ENCODE results near the gene RIN3. TPM values are rescaled to one million over a fixed set of nuclear protein-coding genes. Genes with fewer than 3 reads are reported as not detected.

RIN3 gene
- total RNA-seq, 1 donor from 2014 or later: 0.76 TPM

DNA sequence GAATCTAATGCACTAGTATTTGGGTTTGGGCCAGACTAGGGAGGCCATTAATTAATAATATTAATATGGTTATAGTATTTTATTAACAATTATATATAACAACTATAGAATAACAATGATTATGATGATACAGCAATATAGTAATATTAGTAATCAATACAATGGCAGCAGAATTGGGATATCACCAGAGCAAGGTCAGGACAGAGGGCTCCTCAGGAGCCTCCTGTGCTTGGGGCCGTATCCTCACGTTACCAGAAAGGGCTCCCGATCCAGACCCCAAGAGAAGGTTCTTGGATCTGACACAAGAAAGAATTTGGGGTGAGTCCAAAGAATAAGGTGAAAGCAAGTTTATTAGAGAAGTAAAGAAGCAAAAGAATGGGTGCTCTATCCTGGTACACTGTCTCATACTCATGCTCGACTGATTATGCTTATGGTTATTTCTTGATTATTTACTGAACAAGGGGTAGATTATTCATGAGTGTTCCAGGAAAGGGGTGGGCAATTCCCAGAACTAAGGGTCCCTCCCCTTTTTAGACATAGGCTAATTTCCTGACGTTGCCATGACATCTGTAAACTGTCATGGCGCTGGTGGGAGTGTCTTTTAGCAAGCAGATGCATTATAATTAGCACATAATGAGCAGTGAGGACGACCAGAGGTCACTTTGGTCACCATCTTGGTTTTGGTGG, 61.6 kb downstream of the RIN3 start:
- Mint-ChIP-seq H3K27me3 (ENCODE audit: unreplicated experiment) (peaks cover 3% of the 10 kb centered on the region), H3K4me1 (ENCODE audit: low read depth, unreplicated experiment) (no peaks in the 10 kb centered on the region), H3K27ac (ENCODE audit: unreplicated experiment) (no peak overlapping the region), H3K36me3 (ENCODE audit: unreplicated experiment) (no peaks in the 10 kb centered on the region), H3K9me3 (ENCODE audit: unreplicated experiment) (peaks cover 3% of the 10 kb centered on the region), H3K4me3 (ENCODE audit: unreplicated experiment) (no peak overlapping the region)
- TF ChIP-seq, protein P1, sequence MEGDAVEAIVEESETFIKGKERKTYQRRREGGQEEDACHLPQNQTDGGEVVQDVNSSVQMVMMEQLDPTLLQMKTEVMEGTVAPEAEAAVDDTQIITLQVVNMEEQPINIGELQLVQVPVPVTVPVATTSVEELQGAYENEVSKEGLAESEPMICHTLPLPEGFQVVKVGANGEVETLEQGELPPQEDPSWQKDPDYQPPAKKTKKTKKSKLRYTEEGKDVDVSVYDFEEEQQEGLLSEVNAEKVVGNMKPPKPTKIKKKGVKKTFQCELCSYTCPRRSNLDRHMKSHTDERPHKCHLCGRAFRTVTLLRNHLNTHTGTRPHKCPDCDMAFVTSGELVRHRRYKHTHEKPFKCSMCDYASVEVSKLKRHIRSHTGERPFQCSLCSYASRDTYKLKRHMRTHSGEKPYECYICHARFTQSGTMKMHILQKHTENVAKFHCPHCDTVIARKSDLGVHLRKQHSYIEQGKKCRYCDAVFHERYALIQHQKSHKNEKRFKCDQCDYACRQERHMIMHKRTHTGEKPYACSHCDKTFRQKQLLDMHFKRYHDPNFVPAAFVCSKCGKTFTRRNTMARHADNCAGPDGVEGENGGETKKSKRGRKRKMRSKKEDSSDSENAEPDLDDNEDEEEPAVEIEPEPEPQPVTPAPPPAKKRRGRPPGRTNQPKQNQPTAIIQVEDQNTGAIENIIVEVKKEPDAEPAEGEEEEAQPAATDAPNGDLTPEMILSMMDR (IDR thresholded peaks at IDR 0.05; ENCODE audit: partially characterized antibody, unreplicated experiment): no peak
- DNase-seq: no peak

DNA sequence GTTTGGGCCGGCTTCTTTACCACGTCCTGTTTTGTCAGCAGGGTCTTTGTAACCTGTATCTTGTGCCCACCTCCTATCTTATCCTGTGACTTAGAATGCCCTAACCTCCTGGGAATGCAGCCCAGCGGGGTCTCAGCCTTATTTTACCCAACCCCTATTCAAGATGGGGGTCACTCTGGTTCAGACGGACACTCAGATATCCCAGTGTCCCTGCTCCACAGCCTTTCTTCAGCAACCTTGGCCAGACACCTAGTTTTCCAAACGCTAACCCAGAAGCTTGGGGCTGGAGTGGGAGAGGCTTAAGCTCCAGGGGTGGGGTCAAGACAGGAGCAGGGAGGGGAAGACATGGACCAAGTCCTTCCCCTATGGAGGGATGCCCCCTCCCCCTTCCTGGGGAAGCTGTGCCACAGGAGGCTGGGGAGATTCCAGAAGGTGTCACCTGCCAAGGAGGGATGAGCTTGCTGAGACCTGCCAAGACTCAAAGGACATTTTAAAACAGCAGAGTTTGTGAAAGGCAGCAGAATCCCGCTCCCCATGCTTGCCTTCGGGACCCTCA, 62.2 kb downstream of the RIN3 start:
- TF ChIP-seq, protein P1 (IDR thresholded peaks at IDR 0.05; ENCODE audit: partially characterized antibody, unreplicated experiment): no peak
- no peaks in the 10 kb centered on the region for H3K4me1 Mint-ChIP-seq (ENCODE audit: low read depth, unreplicated experiment)

DNA sequence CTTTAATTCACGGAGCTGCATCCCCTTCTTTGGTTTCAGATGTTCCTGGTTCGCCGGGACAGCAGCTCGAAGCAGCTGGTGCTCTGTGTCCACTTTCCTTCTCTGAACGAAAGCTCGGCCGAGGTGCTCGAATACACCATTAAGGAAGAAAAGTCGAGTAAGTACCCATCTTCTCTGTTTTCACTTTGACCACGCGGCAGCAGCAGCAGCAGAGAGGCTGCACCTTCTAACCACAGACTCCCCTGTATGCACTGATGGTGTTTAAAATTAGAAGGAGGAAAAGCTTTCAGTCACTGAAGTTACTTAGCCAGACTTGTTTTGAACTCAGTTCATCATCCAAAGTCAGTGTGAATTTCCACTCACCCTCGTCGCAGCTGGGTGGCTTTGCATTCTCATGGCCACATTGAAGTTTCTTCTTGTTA, 63.8 kb downstream of the RIN3 start:
- Mint-ChIP-seq H3K4me1 (ENCODE audit: low read depth, unreplicated experiment) (no peaks in the 10 kb centered on the region), H3K27me3 (ENCODE audit: unreplicated experiment) (peaks cover 3% of the 10 kb centered on the region), H3K4me3 (ENCODE audit: unreplicated experiment) (no peak overlapping the region), H3K27ac (ENCODE audit: unreplicated experiment) (no peak overlapping the region), H3K9me3 (ENCODE audit: unreplicated experiment) (peaks cover 3% of the 10 kb centered on the region), H3K36me3 (ENCODE audit: unreplicated experiment) (no peaks in the 10 kb centered on the region)
- no peak for DNase-seq
- TF ChIP-seq, protein P1 (IDR thresholded peaks at IDR 0.05; ENCODE audit: partially characterized antibody, unreplicated experiment): no peak

More for the DNA sequence above, 62.2 kb downstream of the RIN3 start:
- H3K27ac Mint-ChIP-seq (ENCODE audit: unreplicated experiment): no peak overlapping the region
- no peak for DNase-seq
- no peaks in the 10 kb centered on the region for H3K36me3 Mint-ChIP-seq (ENCODE audit: unreplicated experiment)
- H3K4me3 Mint-ChIP-seq (ENCODE audit: unreplicated experiment): no peak overlapping the region
- peaks cover 3% of the 10 kb centered on the region for H3K27me3 Mint-ChIP-seq (ENCODE audit: unreplicated experiment)
- peaks cover 3% of the 10 kb centered on the region for H3K9me3 Mint-ChIP-seq (ENCODE audit: unreplicated experiment)

DNA sequence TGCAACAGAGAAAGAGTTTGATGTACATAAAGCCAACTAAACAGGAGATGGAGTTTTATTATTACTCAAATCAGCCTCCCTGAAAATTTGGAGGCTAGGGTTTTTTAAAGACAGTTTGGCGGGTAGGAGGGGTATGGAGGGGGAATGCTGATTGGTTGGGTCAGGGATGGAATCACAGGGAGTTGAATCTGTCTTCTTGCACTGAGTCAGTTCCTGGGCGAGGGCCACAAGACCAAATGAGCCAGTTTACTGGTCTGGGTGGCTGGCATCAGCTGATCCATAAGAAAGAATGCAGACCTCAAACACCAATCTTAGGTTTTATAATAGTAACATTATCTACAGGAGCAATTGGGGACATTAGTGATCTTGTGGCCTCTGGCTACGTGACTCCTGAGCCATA, 64.9 kb downstream of the RIN3 start:
- H3K27ac Mint-ChIP-seq (ENCODE audit: unreplicated experiment): no peak overlapping the region
- no peak overlapping the region for H3K4me3 Mint-ChIP-seq (ENCODE audit: unreplicated experiment)
- peaks cover 3% of the 10 kb centered on the region for H3K27me3 Mint-ChIP-seq (ENCODE audit: unreplicated experiment)
- H3K36me3 Mint-ChIP-seq (ENCODE audit: unreplicated experiment): no peaks in the 10 kb centered on the region
- H3K9me3 Mint-ChIP-seq (ENCODE audit: unreplicated experiment): peaks cover 3% of the 10 kb centered on the region
- H3K4me1 Mint-ChIP-seq (ENCODE audit: low read depth, unreplicated experiment): no peaks in the 10 kb centered on the region
- DNase-seq: no peak
- TF ChIP-seq, protein P1 (IDR thresholded peaks at IDR 0.05; ENCODE audit: partially characterized antibody, unreplicated experiment): no peak

DNA sequence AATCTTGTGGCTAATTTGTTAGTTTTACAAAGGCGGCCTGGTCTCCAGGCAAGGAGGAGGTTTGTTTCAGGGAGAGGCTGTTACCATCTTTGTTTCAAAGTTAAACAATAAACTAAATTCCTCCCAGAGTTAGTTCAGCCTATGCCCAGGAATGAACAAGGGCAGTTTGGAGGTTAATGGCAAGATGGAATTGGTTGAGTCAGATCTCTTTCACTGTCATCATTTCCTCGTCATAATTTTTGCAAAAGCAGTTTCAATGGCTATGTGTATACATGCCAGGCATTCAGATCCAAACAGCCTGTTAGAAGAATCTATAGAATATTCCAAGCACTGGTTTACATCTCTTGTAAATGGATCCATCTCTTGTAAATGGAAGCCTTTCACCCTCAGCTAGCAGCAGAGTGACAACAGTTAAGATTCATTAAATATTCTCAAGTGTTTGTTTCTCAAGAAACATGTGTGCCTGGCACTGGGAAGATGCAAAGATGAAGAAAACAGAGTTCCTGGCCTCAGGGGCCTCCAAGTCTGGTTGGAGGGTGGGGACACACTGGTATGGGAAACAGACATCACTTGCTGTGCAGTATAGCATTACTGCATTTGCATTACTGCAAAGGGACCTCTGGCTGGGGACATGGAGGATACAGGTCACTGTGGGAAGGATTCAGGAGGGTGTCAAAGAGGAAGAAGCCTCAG, 65.8 kb downstream of the RIN3 start:
- H3K9me3 Mint-ChIP-seq (ENCODE audit: unreplicated experiment): peaks cover 3% of the 10 kb centered on the region

More for the DNA sequence above, 65.8 kb downstream of the RIN3 start:
- H3K4me3 Mint-ChIP-seq (ENCODE audit: unreplicated experiment): no peak overlapping the region
- DNase-seq: no peak
- H3K4me1 Mint-ChIP-seq (ENCODE audit: low read depth, unreplicated experiment): no peaks in the 10 kb centered on the region
- TF ChIP-seq, protein P1 (IDR thresholded peaks at IDR 0.05; ENCODE audit: partially characterized antibody, unreplicated experiment): no peak
- H3K36me3 Mint-ChIP-seq (ENCODE audit: unreplicated experiment): no peaks in the 10 kb centered on the region
- peaks cover 3% of the 10 kb centered on the region for H3K27me3 Mint-ChIP-seq (ENCODE audit: unreplicated experiment)
- no peak overlapping the region for H3K27ac Mint-ChIP-seq (ENCODE audit: unreplicated experiment)
